T-helper 2 cell treated with Interferon-gamma antibody and Interleukin-4, amounts not matched to agents 5 μg/mL and 100 μg/mL, for 36 hours (primary cell): ENCODE measurements around the gene ACOT4.
"Not testable (repeated sequence)": the region's sequence is repeated elsewhere in the genome, so short reads cannot be mapped to it uniquely, and the experiment has no call there.

Experiments
- DNase-seq: peaks from one replicate; pipeline ENCODE4 v3.0.0; 2021; ENCODE audit warnings: low spot score
- H3K27ac Mint-ChIP-seq: one replicate; pipeline ENCODE4 v1.8.0; 2021; ENCODE audit warnings: mild to moderate bottlenecking, mixed read lengths
- H3K27me3 Mint-ChIP-seq: one replicate; pipeline ENCODE4 v1.8.0; 2021; ENCODE audit warnings: low read depth, mixed read lengths
- H3K36me3 Mint-ChIP-seq: one replicate; pipeline ENCODE4 v1.8.0; 2021; ENCODE audit warnings: low read depth, mixed read lengths
- H3K4me1 Mint-ChIP-seq: one replicate; pipeline ENCODE4 v1.8.0; 2021; ENCODE audit warnings: low read depth, mixed read lengths
- H3K4me3 Mint-ChIP-seq: one replicate; pipeline ENCODE4 v1.8.0; 2022; ENCODE audit warnings: mild to moderate bottlenecking, moderate library complexity, mixed read lengths
- H3K9me3 Mint-ChIP-seq: one replicate; pipeline ENCODE4 v1.8.0; 2021; ENCODE audit warnings: mixed read lengths

Gene ACOT4, protein sequence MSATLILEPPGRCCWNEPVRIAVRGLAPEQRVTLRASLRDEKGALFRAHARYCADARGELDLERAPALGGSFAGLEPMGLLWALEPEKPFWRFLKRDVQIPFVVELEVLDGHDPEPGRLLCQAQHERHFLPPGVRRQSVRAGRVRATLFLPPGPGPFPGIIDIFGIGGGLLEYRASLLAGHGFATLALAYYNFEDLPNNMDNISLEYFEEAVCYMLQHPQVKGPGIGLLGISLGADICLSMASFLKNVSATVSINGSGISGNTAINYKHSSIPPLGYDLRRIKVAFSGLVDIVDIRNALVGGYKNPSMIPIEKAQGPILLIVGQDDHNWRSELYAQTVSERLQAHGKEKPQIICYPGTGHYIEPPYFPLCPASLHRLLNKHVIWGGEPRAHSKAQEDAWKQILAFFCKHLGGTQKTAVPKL

DNA sequence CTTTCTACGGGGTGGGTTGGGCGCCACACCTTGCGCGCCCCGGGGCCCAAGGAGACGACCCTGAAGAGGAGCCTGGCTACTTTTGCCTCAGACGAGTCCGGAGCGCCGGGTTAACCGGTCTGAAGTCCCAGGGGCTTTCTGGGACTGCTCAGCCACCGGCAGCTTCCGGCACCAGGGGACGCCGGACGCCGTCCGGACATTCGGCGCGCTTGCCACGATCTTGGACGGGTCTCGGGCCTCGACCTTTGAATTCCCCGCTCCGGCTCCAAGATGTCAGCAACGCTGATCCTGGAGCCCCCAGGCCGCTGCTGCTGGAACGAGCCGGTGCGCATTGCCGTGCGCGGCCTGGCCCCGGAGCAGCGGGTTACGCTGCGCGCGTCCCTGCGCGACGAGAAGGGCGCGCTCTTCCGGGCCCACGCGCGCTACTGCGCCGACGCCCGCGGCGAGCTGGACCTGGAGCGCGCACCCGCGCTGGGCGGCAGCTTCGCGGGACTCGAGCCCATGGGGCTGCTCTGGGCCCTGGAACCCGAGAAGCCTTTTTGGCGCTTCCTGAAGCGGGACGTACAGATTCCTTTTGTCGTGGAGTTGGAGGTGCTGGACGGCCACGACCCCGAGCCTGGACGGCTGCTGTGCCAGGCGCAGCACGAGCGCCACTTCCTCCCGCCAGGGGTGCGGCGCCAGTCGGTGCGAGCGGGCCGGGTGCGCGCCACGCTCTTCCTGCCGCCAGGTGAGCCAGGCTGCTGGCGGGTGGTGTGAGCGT lies at the start of gene ACOT4:
ACOT4 (plus strand) TSS at position 184 of the 760 bp plus-strand sequence; CDS start at position 271, 87 bp downstream.
- Mint-ChIP-seq H3K4me3 (peak within 1 kb of the TSS; percentile 64), H3K4me1 (peaks cover 3% of the 10 kb centered on the region), H3K9me3 (no peaks in the 10 kb centered on the region), H3K27me3 (peaks cover 15% of the 10 kb centered on the region), H3K27ac (no peak within 1 kb of the TSS), H3K36me3 (no peaks in the 10 kb centered on the region)
- DNase-seq = no peak

DNA sequence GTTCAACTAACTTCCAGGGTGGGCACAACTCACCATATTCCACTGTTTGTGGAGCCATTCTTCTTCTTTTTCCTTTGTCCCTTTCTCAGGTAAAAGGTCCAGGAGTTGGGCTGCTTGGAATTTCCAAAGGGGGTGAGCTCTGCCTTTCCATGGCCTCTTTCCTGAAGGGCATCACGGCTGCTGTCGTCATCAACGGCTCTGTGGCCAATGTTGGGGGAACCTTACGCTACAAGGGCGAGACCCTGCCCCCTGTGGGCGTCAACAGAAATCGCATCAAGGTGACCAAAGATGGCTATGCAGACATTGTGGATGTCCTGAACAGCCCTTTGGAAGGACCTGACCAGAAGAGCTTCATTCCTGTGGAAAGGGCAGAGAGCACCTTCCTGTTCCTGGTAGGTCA lies 48.7 kb upstream of the ACOT4 start:
- H3K4me3 Mint-ChIP-seq, DNase-seq, H3K4me1 Mint-ChIP-seq, H3K36me3 Mint-ChIP-seq, H3K9me3 Mint-ChIP-seq, H3K27ac Mint-ChIP-seq, H3K27me3 Mint-ChIP-seq: not testable (repeated sequence)

DNA sequence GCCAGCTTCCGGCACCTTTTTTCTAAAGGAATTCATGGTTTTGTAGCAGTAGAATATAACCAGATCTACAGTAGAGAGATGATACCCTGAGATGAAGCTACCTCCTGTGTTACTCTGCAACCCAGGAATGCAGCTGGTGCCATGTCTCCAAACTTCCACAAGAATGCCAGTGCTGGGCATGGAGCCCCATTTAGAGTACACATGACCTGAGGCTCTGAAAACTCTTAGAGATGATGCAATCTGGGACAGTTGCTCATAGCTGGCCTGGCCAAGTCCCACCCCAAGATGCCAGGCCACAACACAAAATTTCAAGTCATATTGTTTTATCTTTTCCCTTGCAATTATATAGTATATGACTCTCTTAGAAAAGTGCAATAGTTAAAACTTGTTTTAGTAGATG lies 46.3 kb upstream of the ACOT4 start:
- H3K9me3 Mint-ChIP-seq, H3K4me1 Mint-ChIP-seq, H3K4me3 Mint-ChIP-seq, H3K27me3 Mint-ChIP-seq, DNase-seq, H3K27ac Mint-ChIP-seq, H3K36me3 Mint-ChIP-seq: not testable (repeated sequence)

DNA sequence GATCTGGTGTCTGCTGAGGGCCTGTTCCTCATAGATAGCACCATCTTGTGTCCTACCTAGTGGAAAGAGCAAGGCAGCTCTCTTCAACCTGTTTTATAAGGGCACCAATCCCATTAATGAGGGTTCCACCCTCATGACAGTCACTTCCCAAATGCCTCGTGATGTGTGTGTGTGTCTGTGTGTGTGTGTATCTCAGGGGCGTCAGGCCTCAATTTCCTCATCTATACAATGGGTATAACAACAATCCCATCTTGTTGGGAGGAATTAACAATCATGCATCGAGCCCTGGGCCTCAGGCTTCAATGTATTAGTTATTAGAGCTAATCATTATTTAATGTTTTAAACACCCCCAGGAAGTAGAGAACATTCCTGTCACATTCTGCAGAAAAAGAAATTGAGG lies 42.6 kb upstream of the ACOT4 start:
- not testable (repeated sequence) for H3K36me3 Mint-ChIP-seq, DNase-seq, H3K4me3 Mint-ChIP-seq, H3K9me3 Mint-ChIP-seq, H3K27ac Mint-ChIP-seq, H3K4me1 Mint-ChIP-seq, H3K27me3 Mint-ChIP-seq

DNA sequence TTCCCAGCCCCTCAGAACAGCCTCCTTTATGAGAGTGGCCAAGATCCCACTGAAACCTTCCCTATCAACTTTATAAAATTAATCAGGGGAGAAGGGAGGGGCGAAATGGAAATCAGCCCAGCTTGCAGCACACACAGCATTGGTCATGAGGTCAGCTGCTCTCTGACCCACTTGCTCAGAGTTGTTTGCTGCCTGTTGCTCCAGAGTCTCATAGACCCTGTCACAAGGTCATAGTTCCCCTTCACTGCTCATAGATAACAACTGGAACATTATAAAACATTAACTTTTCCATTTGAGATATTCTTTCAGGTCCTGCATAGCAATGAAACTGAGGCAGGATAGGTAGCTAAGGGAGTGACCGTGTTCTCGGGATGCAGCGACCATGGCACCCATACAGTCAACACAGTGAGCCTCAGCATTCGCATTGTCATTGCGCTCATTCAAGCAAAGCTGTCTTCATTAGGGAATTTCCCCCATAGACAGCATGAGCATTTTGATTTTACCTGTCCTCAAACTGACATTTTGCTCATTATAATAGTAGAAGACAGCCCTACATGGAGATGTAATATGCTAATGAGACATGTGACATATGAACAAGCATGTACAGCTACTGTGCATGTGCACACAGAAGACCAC lies 41.7 kb upstream of the ACOT4 start:
- H3K27me3 Mint-ChIP-seq, H3K27ac Mint-ChIP-seq, H3K9me3 Mint-ChIP-seq, H3K36me3 Mint-ChIP-seq, H3K4me1 Mint-ChIP-seq, H3K4me3 Mint-ChIP-seq, DNase-seq: not testable (repeated sequence)

DNA sequence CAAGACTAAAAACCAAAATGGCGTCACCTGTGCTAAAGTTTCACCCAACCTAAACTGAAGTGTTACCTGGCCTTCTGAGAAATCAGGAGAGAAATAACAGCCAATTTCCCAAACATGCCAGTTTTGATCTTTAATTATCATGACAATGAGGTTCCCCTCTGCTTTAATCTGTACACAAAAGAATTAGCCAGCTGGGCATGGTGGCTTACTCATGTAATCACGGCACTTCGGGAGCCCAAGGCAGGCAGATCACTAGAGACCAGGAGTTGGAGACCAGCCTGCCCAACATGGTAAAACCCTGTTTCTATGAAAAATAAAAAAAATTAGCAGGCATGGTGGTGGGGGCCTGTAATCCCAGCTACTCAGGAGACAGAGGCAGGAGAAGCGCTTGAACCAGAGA lies 37.8 kb upstream of the ACOT4 start:
- H3K36me3 Mint-ChIP-seq = no peaks in the 10 kb centered on the region
- H3K27me3 Mint-ChIP-seq = no peaks in the 10 kb centered on the region
- no peak overlapping the region for H3K4me3 Mint-ChIP-seq
- H3K4me1 Mint-ChIP-seq = no peaks in the 10 kb centered on the region
- no peak overlapping the region for H3K27ac Mint-ChIP-seq
- H3K9me3 Mint-ChIP-seq = no peaks in the 10 kb centered on the region
- DNase-seq = no peak

DNA sequence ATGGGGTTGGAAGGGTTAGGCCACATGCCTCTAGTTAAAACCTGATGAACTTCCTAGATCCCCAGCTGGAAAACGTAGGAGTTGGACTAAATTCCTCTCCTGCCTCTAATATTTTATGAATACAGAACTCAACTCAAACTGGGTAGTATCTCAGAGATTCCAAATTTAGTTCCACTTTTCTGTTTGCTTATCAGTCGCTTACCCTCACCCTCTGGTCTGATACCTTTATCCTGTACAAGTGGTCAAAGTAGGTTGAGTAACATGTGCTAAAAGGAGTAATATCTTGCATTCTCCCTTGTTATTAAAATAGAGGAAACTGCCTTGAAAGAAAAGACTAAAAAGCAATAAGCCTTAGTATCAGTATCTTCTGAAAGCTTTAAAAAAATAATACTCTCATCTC lies 34.5 kb upstream of the ACOT4 start:
- H3K4me3 Mint-ChIP-seq, DNase-seq, H3K9me3 Mint-ChIP-seq, H3K27ac Mint-ChIP-seq, H3K36me3 Mint-ChIP-seq, H3K4me1 Mint-ChIP-seq, H3K27me3 Mint-ChIP-seq: not testable (repeated sequence)

DNA sequence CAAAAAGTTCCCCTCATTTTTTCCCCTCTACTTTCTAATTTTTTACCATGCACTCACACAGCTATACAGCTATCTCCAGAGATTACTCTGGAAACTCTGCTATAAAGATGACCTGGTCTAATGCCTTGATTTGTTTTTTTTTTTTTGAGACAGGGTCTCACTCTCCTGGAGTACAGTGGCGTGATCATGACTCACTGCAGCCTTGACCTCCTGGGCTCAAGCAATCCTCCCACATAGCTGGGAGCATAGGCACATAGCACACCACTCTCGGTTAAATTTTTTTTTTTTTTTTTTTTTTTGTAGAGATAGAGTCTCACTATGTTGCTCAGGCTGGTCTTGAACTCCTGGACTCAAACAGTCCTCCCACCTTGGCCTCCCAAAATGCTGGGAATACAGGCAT lies 33.4 kb upstream of the ACOT4 start:
- H3K9me3 Mint-ChIP-seq, DNase-seq, H3K36me3 Mint-ChIP-seq, H3K27me3 Mint-ChIP-seq, H3K27ac Mint-ChIP-seq, H3K4me3 Mint-ChIP-seq, H3K4me1 Mint-ChIP-seq: not testable (repeated sequence)

DNA sequence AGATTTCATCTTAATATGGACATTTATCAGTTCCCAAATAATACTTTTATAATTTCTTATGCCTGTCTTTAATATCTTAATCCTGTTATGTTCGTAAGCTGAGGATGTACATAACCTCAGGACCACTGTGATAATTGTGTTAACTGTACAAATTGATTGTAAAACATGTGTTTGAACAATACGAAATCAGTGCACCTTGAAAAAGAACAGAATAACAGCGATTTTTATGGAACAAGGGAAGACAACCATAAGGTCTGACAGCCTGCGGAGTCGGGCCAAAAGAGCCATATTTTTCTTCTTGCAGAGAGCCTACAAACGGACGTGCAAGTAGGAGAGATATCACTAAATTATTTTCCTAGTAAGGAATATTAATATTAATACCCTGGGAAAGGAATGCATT lies 29.4 kb upstream of the ACOT4 start:
- H3K36me3 Mint-ChIP-seq = peaks cover 16% of the 10 kb centered on the region
- not testable (repeated sequence) for DNase-seq, H3K27ac Mint-ChIP-seq, H3K4me1 Mint-ChIP-seq, H3K27me3 Mint-ChIP-seq, H3K4me3 Mint-ChIP-seq, H3K9me3 Mint-ChIP-seq

DNA sequence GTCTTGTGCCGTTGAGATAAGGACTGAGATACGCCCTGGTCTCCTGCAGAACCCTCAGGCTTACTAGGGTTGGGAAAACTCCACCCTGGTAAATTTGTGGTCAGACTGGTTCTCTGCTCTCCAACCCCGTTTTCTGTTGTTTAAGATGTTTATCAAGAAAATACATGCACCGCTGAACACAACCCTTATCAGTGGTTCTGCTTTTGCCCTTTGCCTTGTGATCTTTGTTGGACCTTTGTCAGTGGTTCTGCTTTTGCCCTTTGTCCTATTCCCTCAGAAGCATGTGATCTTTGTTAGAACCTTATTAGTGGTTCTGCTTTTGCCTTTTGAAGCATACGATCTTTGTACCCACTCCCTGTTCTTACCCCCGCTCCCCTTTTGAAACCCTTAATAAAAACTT lies 29.0 kb upstream of the ACOT4 start:
- not testable (repeated sequence) for H3K4me3 Mint-ChIP-seq, H3K27ac Mint-ChIP-seq, H3K9me3 Mint-ChIP-seq, H3K4me1 Mint-ChIP-seq, H3K27me3 Mint-ChIP-seq, DNase-seq
- peaks cover 19% of the 10 kb centered on the region for H3K36me3 Mint-ChIP-seq

DNA sequence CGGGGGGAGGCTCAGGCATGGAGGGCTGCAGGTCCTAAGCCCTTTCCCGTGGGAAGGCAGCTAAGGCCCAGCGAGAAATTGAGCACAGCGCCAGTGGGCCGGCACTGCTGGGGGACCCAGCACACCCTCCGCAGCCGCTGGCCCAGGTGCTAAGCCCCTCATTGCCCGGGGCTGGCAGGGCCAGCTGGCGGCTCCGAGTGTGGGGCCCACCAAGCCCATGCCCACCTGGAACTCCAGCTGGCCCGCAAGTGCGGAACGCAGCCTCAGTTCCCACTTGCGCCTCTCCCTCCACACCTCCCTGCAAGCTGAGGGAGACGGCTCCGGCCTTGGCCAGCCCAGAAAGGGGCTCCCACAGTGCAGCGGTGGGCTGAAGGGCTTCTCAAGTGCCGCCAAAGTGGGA lies 25.2 kb upstream of the ACOT4 start:
- Mint-ChIP-seq H3K4me1 (peaks cover 26% of the 10 kb centered on the region), H3K36me3 (peaks cover 21% of the 10 kb centered on the region)
- H3K27ac Mint-ChIP-seq, DNase-seq, H3K9me3 Mint-ChIP-seq, H3K27me3 Mint-ChIP-seq, H3K4me3 Mint-ChIP-seq: not testable (repeated sequence)

DNA sequence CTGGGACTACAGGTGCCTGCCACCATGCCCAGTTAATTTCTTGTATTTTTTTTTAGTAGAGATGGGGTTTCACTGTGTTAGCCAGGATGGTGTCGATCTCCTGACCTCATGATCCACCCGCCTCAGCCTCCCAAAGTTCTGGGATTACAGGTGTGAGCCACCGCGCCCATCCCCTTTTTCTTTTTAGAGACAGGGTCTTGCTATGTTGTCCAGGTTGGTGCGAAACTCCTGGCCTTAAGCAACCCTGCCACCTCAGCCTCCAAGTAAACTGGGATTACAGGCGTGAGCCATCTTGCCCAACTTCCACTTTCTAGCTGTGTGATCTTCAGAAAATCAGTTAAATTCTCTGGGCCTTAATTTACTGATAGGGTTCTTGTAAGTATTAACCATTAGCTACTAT lies 24.7 kb upstream of the ACOT4 start:
- not testable (repeated sequence) for DNase-seq, H3K27ac Mint-ChIP-seq, H3K27me3 Mint-ChIP-seq, H3K9me3 Mint-ChIP-seq
- Mint-ChIP-seq H3K4me3 (peak overlapping the region; percentile 93), H3K4me1 (peaks cover 26% of the 10 kb centered on the region), H3K36me3 (peaks cover 21% of the 10 kb centered on the region)

DNA sequence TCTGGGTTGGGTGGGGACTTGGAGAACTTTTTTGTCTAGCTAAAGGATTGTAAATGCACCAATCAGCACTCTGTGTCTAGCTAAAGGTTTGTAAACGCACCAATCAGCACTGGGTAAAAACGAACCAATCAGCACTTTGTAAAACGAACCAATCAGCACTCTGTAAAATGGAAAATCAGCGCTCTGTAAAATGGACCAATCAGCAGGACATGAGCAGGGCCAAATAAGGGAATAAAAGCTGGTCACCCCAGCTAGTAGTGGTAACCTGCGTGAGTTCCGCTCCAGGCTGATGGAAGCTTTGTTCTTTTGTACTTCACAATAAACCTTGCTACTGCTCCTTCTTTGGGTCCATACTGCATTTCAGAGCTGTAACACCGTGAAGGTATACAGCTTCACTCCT lies 24.3 kb upstream of the ACOT4 start:
- H3K36me3 Mint-ChIP-seq = peaks cover 21% of the 10 kb centered on the region
- peak overlapping the region; percentile 93 for H3K4me3 Mint-ChIP-seq
- H3K27ac Mint-ChIP-seq = no peak overlapping the region
- peaks cover 26% of the 10 kb centered on the region for H3K4me1 Mint-ChIP-seq
- H3K9me3 Mint-ChIP-seq = peaks cover under 1% of the 10 kb centered on the region
- H3K27me3 Mint-ChIP-seq = no peaks in the 10 kb centered on the region
- no peak for DNase-seq
